Measurements from ENCODE around the gene ERBB4. TPM values are rescaled to one million over a fixed set of nuclear protein-coding genes. Genes with fewer than 3 reads are reported as not detected.

The ERBB4 gene
- total RNA-seq, 1 experiment from 2014 or later, result 0.04 TPM

DNA sequence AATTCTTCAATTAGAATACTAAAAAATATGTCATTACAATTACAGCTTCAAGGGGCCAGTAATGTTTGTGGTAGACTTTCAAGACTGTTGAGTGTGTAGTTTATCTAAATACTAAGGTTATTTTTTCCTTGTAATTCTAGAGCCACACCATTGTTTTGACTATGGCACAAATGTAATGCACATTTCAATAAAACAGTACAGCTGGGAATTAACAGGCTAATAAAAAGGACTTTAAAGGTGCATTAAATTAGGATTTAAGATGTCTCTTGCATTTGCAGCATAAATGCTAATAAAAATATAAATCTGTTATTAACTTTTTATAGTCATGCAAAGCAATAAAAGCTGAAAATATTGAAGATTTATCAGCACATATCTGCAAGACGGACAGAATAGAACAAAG lies 344.8 kb downstream of the ERBB4 start:
- H2AK5ac ChIP-seq (ENCODE audit: insufficient read length, low read length), result no peak overlapping the region
- TF ChIP-seq, protein P1, sequence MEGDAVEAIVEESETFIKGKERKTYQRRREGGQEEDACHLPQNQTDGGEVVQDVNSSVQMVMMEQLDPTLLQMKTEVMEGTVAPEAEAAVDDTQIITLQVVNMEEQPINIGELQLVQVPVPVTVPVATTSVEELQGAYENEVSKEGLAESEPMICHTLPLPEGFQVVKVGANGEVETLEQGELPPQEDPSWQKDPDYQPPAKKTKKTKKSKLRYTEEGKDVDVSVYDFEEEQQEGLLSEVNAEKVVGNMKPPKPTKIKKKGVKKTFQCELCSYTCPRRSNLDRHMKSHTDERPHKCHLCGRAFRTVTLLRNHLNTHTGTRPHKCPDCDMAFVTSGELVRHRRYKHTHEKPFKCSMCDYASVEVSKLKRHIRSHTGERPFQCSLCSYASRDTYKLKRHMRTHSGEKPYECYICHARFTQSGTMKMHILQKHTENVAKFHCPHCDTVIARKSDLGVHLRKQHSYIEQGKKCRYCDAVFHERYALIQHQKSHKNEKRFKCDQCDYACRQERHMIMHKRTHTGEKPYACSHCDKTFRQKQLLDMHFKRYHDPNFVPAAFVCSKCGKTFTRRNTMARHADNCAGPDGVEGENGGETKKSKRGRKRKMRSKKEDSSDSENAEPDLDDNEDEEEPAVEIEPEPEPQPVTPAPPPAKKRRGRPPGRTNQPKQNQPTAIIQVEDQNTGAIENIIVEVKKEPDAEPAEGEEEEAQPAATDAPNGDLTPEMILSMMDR (conservative IDR thresholded peaks at IDR 0.05), result no peak
- Mint-ChIP-seq H3K9me3 (peaks cover 0 to 3% of the 10 kb centered on the region in 2 experiments; a peak in 1 of 5 replicates), H3K4me3 (no peak overlapping the region), H3K36me3 (ENCODE audit: insufficient read depth in 1 of 3, low read depth in 3 of 3) (no peaks in the 10 kb centered on the region), H3K27ac (no peak overlapping the region), H3K4me1 (no peaks in the 10 kb centered on the region), H3K27me3 (ENCODE audit: low read depth) (no peaks in the 10 kb centered on the region)
- WGBS (ENCODE audit: extremely low coverage, insufficient read length, low lambda C conversion rate), result no CpG with 5 or more reads among the region's 1 CpG
- no peak for DNase-seq
- no peak overlapping the region for H4K8ac ChIP-seq (replicated peaks; ENCODE audit: insufficient read length, low read depth, low read length)
- H3K18ac ChIP-seq (ENCODE audit: insufficient read length, low read depth, low read length), result no peak overlapping the region
- H3K14ac ChIP-seq (ENCODE audit: insufficient read depth, low read length), result no peak overlapping the region
- H3K79me2 ChIP-seq (ENCODE audit: insufficient read depth, low read length), result no peaks in the 10 kb centered on the region
- H3K23me2 ChIP-seq (ENCODE audit: insufficient read length, low read depth, low read length, poor library complexity, severe bottlenecking), result no peaks in the 10 kb centered on the region
- no peak overlapping the region for H3T11ph ChIP-seq (ENCODE audit: low read length)
- H3K27me3 ChIP-seq (ENCODE audit: insufficient read depth, low read length), result no peaks in the 10 kb centered on the region
- H3K56ac ChIP-seq (ENCODE audit: insufficient read length, low read depth, low read length), result no peak overlapping the region
- no peaks in the 10 kb centered on the region for H3K9me3 ChIP-seq (ENCODE audit: control insufficient read depth, low read depth, low read length)
- no peak overlapping the region for H4K5ac ChIP-seq (ENCODE audit: insufficient read length, low read depth, low read length)
- H4K20me1 ChIP-seq (ENCODE audit: control insufficient read depth, insufficient read depth, insufficient read length), result no peaks in the 10 kb centered on the region
- no peak overlapping the region for H2BK12ac ChIP-seq (ENCODE audit: insufficient read length, low read depth, low read length)
- no peaks in the 10 kb centered on the region for H3K4me1 ChIP-seq (ENCODE audit: insufficient read depth, low read length)
- no peak overlapping the region for H4K91ac ChIP-seq (ENCODE audit: insufficient read length, low read depth, low read length)
- H3K4me2 ChIP-seq (ENCODE audit: insufficient read depth, insufficient read length, low read length), result no peak overlapping the region
- no peak overlapping the region for H2BK15ac ChIP-seq (ENCODE audit: low read depth, low read length)
- no peak overlapping the region for H2AFZ ChIP-seq (ENCODE audit: low read length)
- H3K79me1 ChIP-seq (ENCODE audit: insufficient read depth, low read depth, low read length, poor library complexity, severe bottlenecking), result no peaks in the 10 kb centered on the region
- no peak overlapping the region for H2BK20ac ChIP-seq (ENCODE audit: low read depth, low read length, poor library complexity, severe bottlenecking)
- no peak overlapping the region for H3K23ac ChIP-seq (ENCODE audit: insufficient read length, low read depth, low read length)
- no peak overlapping the region for H3K9ac ChIP-seq (ENCODE audit: extremely low read depth, insufficient read length, low read length)
- H2BK5ac ChIP-seq (ENCODE audit: insufficient read length, low read length), result no peak overlapping the region
- no peak overlapping the region for H3K4ac ChIP-seq (ENCODE audit: low read depth, low read length)
- H2BK120ac ChIP-seq (ENCODE audit: low read depth, low read length, poor library complexity, severe bottlenecking), result no peak overlapping the region
- H3K27ac ChIP-seq (ENCODE audit: insufficient read length, low read depth, low read length), result no peak overlapping the region

All from H9 (cell line).